Mesendoderm (in vitro differentiated cells): ENCODE data around the gene NME8.

Experiments used
- DNase-seq: peaks from one replicate; pipeline ENCODE4 v3.0.0; 2013
- H2AK5ac ChIP-seq: 2 replicates; pipeline ENCODE4 v1.6.1; 2013; ENCODE audit warnings: low read length, inconsistent platforms
- H2BK120ac ChIP-seq: 2 replicates; pipeline ENCODE4 v1.6.1; 2013; ENCODE audit warnings: low read depth, mild to moderate bottlenecking, low read length, moderate library complexity, mixed read lengths
- H2BK15ac ChIP-seq: replicated peaks from 2 replicates; pipeline ENCODE4 v1.6.1; 2013; ENCODE audit warnings: low read depth, mild to moderate bottlenecking, moderate library complexity
- H2BK5ac ChIP-seq: 2 replicates; pipeline ENCODE4 v1.6.1; 2013; ENCODE audit warnings: low read length, inconsistent platforms
- H3K18ac ChIP-seq: 2 replicates; pipeline ENCODE4 v1.6.1; 2013; ENCODE audit warnings: mild to moderate bottlenecking, low read length, mixed read lengths
- H3K23ac ChIP-seq: one replicate; pipeline ENCODE4 v1.6.1; 2013; ENCODE audit warnings: low read length
- H3K27ac ChIP-seq: 2 replicates; pipeline ENCODE4 v1.5.1; 2013; ENCODE audit warnings: low read depth, mild to moderate bottlenecking, inconsistent platforms, low read length, moderate library complexity
- H3K27me3 ChIP-seq: 2 replicates; pipeline ENCODE4 v1.6.1; 2013; ENCODE audit warnings: low read length, control low read depth, mild to moderate bottlenecking, inconsistent platforms; ENCODE audit not compliant: insufficient read depth, poor library complexity
- H3K36me3 ChIP-seq: 2 replicates; pipeline ENCODE4 v1.6.1; 2013; ENCODE audit warnings: low read length, inconsistent platforms; ENCODE audit not compliant: control insufficient read depth, insufficient read depth
- H3K4ac ChIP-seq: one replicate; pipeline ENCODE4 v1.6.1; 2013; ENCODE audit warnings: low read depth, mild to moderate bottlenecking, low read length, moderate library complexity
- H3K4me1 ChIP-seq: 2 replicates; pipeline ENCODE4 v1.6.1; 2013; ENCODE audit warnings: low read depth, low read length, inconsistent platforms; ENCODE audit not compliant: control insufficient read depth
- H3K4me2 ChIP-seq: 2 replicates; pipeline ENCODE4 v1.6.1; 2013; ENCODE audit warnings: low read length
- H3K4me3 ChIP-seq: 2 replicates; pipeline ENCODE4 v1.5.1; 2013; ENCODE audit warnings: mild to moderate bottlenecking, low read length
- H3K56ac ChIP-seq: one replicate; pipeline ENCODE4 v1.6.1; 2013; ENCODE audit warnings: low read length
- H3K79me1 ChIP-seq: 2 replicates; pipeline ENCODE4 v1.6.1; 2013; ENCODE audit warnings: low read length, inconsistent platforms
- H3K79me2 ChIP-seq: 2 replicates; pipeline ENCODE4 v1.6.1; 2013; ENCODE audit warnings: mild to moderate bottlenecking, low read length; ENCODE audit not compliant: control insufficient read depth, insufficient read depth
- H3K9ac ChIP-seq: 2 replicates; pipeline ENCODE4 v1.6.1; 2013; ENCODE audit warnings: low read length, inconsistent platforms
- H4K5ac ChIP-seq: one replicate; pipeline ENCODE4 v1.6.1; 2013; ENCODE audit warnings: low read length
- H4K8ac ChIP-seq: one replicate; pipeline ENCODE4 v1.6.1; 2013; ENCODE audit warnings: low read depth, mild to moderate bottlenecking, control low read depth, low read length, moderate library complexity
- WGBS: extraction: QIAGEN DNeasy Blood & Tissue Kit; methylation state at CpG from one replicate; pipeline ENCODE4 v1.1.7; 2013; ENCODE audit warnings: low lambda C conversion rate, missing lambda C conversion rate; ENCODE audit not compliant: insufficient coverage; ENCODE audit errors: extremely low coverage; 5-methylcytosine and 5-hydroxymethylcytosine counted together

NME8 gene

GRCh38 chr7:37930226-37930948, 82.0 kb downstream of the NME8 start:
- H3K79me1 ChIP-seq, result no peaks in the 10 kb centered on the region
- H3K36me3 ChIP-seq, result no peaks in the 10 kb centered on the region
- H3K23ac ChIP-seq, result no peak overlapping the region
- no peak overlapping the region for H3K56ac ChIP-seq
- DNase-seq, result no peak
- no peaks in the 10 kb centered on the region for H3K27me3 ChIP-seq
- no peak overlapping the region for H2BK120ac ChIP-seq
- H4K8ac ChIP-seq, result no peak overlapping the region
- no peak overlapping the region for H3K18ac ChIP-seq
- no peak overlapping the region for H2BK15ac ChIP-seq
- no peak overlapping the region for H3K9ac ChIP-seq
- no peak overlapping the region for H2BK5ac ChIP-seq
- no peak overlapping the region for H3K4me2 ChIP-seq
- no peak overlapping the region for H3K27ac ChIP-seq
- H3K4ac ChIP-seq, result no peak overlapping the region
- H3K79me2 ChIP-seq, result no peaks in the 10 kb centered on the region
- no CpG with 5 or more reads among the region's 5 CpGs for WGBS
- H2AK5ac ChIP-seq, result no peak overlapping the region
- H4K5ac ChIP-seq, result no peak overlapping the region
- no peak overlapping the region for H3K4me3 ChIP-seq
- H3K4me1 ChIP-seq, result no peaks in the 10 kb centered on the region

GRCh38 chr7:37932543-37932942, 84.1 kb downstream of the NME8 start:
- H3K4me3 ChIP-seq, result no peak overlapping the region
- no peak overlapping the region for H3K18ac ChIP-seq
- no CpG with 5 or more reads among the region's 2 CpGs for WGBS
- no peak overlapping the region for H2BK5ac ChIP-seq
- H3K4me2 ChIP-seq, result no peak overlapping the region
- H2BK15ac ChIP-seq, result no peak overlapping the region
- H3K79me2 ChIP-seq, result no peaks in the 10 kb centered on the region
- H2AK5ac ChIP-seq, result no peak overlapping the region
- H4K8ac ChIP-seq, result no peak overlapping the region
- H3K27me3 ChIP-seq, result no peaks in the 10 kb centered on the region
- no peak overlapping the region for H3K9ac ChIP-seq
- no peaks in the 10 kb centered on the region for H3K36me3 ChIP-seq
- H3K27ac ChIP-seq, result no peak overlapping the region
- H4K5ac ChIP-seq, result no peak overlapping the region
- H3K23ac ChIP-seq, result no peak overlapping the region
- H3K4me1 ChIP-seq, result no peaks in the 10 kb centered on the region
- H3K56ac ChIP-seq, result no peak overlapping the region
- H2BK120ac ChIP-seq, result no peak overlapping the region
- H3K79me1 ChIP-seq, result no peaks in the 10 kb centered on the region
- H3K4ac ChIP-seq, result no peak overlapping the region
- DNase-seq, result no peak

GRCh38 chr7:37933018-37933566, 84.7 kb downstream of the NME8 start:
- H3K4me2 ChIP-seq, result no peak overlapping the region
- H4K8ac ChIP-seq, result no peak overlapping the region
- no peaks in the 10 kb centered on the region for H3K4me1 ChIP-seq
- H3K4ac ChIP-seq, result no peak overlapping the region
- H2BK15ac ChIP-seq, result no peak overlapping the region
- H2AK5ac ChIP-seq, result no peak overlapping the region
- no peak overlapping the region for H3K4me3 ChIP-seq
- no peak for DNase-seq
- H3K79me2 ChIP-seq, result no peaks in the 10 kb centered on the region
- no peak overlapping the region for H3K27ac ChIP-seq
- H2BK5ac ChIP-seq, result no peak overlapping the region
- H4K5ac ChIP-seq, result no peak overlapping the region
- no peak overlapping the region for H3K18ac ChIP-seq
- WGBS, result no CpG with 5 or more reads among the region's 9 CpGs
- no peaks in the 10 kb centered on the region for H3K36me3 ChIP-seq
- H3K56ac ChIP-seq, result no peak overlapping the region
- H3K79me1 ChIP-seq, result no peaks in the 10 kb centered on the region
- no peak overlapping the region for H2BK120ac ChIP-seq
- H3K9ac ChIP-seq, result no peak overlapping the region
- no peaks in the 10 kb centered on the region for H3K27me3 ChIP-seq
- no peak overlapping the region for H3K23ac ChIP-seq

GRCh38 chr7:37942934-37943610, 94.7 kb downstream of the NME8 start:
- peak; percentile 72 for DNase-seq
- no peak overlapping the region for H3K56ac ChIP-seq

GRCh38 chr7:37943905-37944736, 95.7 kb downstream of the NME8 start:
- no peak overlapping the region for H2BK120ac ChIP-seq
- no CpG with 5 or more reads among the region's 8 CpGs for WGBS
- H3K4ac ChIP-seq, result no peak overlapping the region
- no peak overlapping the region for H2BK5ac ChIP-seq
- no peak overlapping the region for H4K8ac ChIP-seq
- H3K27me3 ChIP-seq, result no peaks in the 10 kb centered on the region
- H2BK15ac ChIP-seq, result no peak overlapping the region
- H3K9ac ChIP-seq, result no peak overlapping the region
- H3K79me2 ChIP-seq, result no peaks in the 10 kb centered on the region
- no peak overlapping the region for H3K4me3 ChIP-seq
- H3K4me1 ChIP-seq, result no peaks in the 10 kb centered on the region
- H2AK5ac ChIP-seq, result no peak overlapping the region
- H3K18ac ChIP-seq, result no peak overlapping the region
- no peak overlapping the region for H3K27ac ChIP-seq
- H3K4me2 ChIP-seq, result no peak overlapping the region
- H3K23ac ChIP-seq, result no peak overlapping the region
- H3K36me3 ChIP-seq, result no peaks in the 10 kb centered on the region
- no peak overlapping the region for H4K5ac ChIP-seq
- no peak for DNase-seq
- H3K79me1 ChIP-seq, result no peaks in the 10 kb centered on the region
- no peak overlapping the region for H3K56ac ChIP-seq

More at GRCh38 chr7:37942934-37943610, 94.7 kb downstream of the NME8 start:
- WGBS, result no CpG with 5 or more reads among the region's 12 CpGs
- H2BK15ac ChIP-seq, result no peak overlapping the region
- no peaks in the 10 kb centered on the region for H3K36me3 ChIP-seq
- H3K79me2 ChIP-seq, result no peaks in the 10 kb centered on the region
- no peak overlapping the region for H4K5ac ChIP-seq
- no peaks in the 10 kb centered on the region for H3K4me1 ChIP-seq
- H3K9ac ChIP-seq, result no peak overlapping the region
- no peak overlapping the region for H3K27ac ChIP-seq
- H3K27me3 ChIP-seq, result no peaks in the 10 kb centered on the region
- H3K79me1 ChIP-seq, result no peaks in the 10 kb centered on the region
- H3K4ac ChIP-seq, result no peak overlapping the region
- no peak overlapping the region for H3K18ac ChIP-seq
- H2BK120ac ChIP-seq, result no peak overlapping the region
- no peak overlapping the region for H3K4me3 ChIP-seq
- H2BK5ac ChIP-seq, result no peak overlapping the region
- no peak overlapping the region for H3K4me2 ChIP-seq
- peak overlapping the region; percentile 66 for H3K23ac ChIP-seq
- no peak overlapping the region for H2AK5ac ChIP-seq
- no peak overlapping the region for H4K8ac ChIP-seq
